Neural cell (in vitro differentiated cells): Measurements from ENCODE around the gene FRMD1. TPM values are rescaled to one million over a fixed set of nuclear protein-coding genes. Genes with fewer than 3 reads are reported as not detected.

ENCODE experiments used
- H2AFZ ChIP-seq: fragments of 200-600, 300-800 bp; sonication (generic), shearing (Covaris generic); 2 replicates; pipeline ENCODE4 v1.6.0; 2014; ENCODE audit warnings: low read depth, mild to moderate bottlenecking, antibody characterized with exemption, low read length, moderate library complexity
- H3F3A ChIP-seq: fragments of 200-600 bp; shearing (Covaris generic); 2 replicates; pipeline ENCODE4 v1.6.1; 2016; ENCODE audit warnings: mild to moderate bottlenecking, moderate library complexity, mixed read lengths, antibody characterized with exemption, low read length; ENCODE audit not compliant: insufficient read depth, poor library complexity, severe bottlenecking
- H3K27ac ChIP-seq: fragments of 200-600, 300-800 bp; sonication (generic), shearing (Covaris generic); 2 replicates; pipeline ENCODE4 v1.5.1; 2014; ENCODE audit warnings: mild to moderate bottlenecking, low read length, moderate library complexity
- H3K27me3 ChIP-seq: fragments of 300-800, 200-600 bp; sonication (generic), shearing (Covaris generic); 2 replicates; pipeline ENCODE4 v1.6.0; 2014; ENCODE audit warnings: mild to moderate bottlenecking, low read depth, low read length, moderate library complexity; ENCODE audit not compliant: insufficient read depth
- H3K36me3 ChIP-seq: fragments of 300-800, 200-600 bp; sonication (generic), shearing (Covaris generic); 2 replicates; pipeline ENCODE4 v1.5.1; 2014; ENCODE audit warnings: mild to moderate bottlenecking, antibody characterized with exemption, low read length, moderate library complexity; ENCODE audit not compliant: insufficient read depth
- H3K4me2 ChIP-seq: fragments of 300-800, 200-600 bp; sonication (generic), shearing (Covaris generic); 2 replicates; pipeline ENCODE4 v1.6.0; 2014; ENCODE audit warnings: mild to moderate bottlenecking, low read length
- H3K4me3 ChIP-seq: fragments of 300-800, 200-600 bp; sonication (generic), shearing (Covaris generic); 2 replicates; pipeline ENCODE4 v1.5.1; 2014; ENCODE audit warnings: mild to moderate bottlenecking, low read length, moderate library complexity
- H3K79me2 ChIP-seq: fragments of 200-600 bp; shearing (Covaris generic); replicated peaks from 2 replicates; pipeline ENCODE4 v1.6.0; 2014; ENCODE audit warnings: mild to moderate bottlenecking, low read length, moderate library complexity; ENCODE audit not compliant: insufficient read depth
- H3K9ac ChIP-seq: fragments of 300-800, 200-600 bp; sonication (generic), shearing (Covaris generic); 2 replicates; pipeline ENCODE4 v1.6.1; 2016; ENCODE audit warnings: mild to moderate bottlenecking, low read length, mixed read lengths
- H3K9me2 ChIP-seq: fragments of 200-600 bp; shearing (Covaris generic); 2 replicates; pipeline ENCODE4 v1.6.1; 2016; ENCODE audit warnings: mild to moderate bottlenecking, low read length, mixed read lengths; ENCODE audit not compliant: insufficient read depth
- H3K9me3 ChIP-seq: fragments of 200-600, 300-800 bp; sonication (generic), shearing (Covaris generic); 2 replicates; pipeline ENCODE4 v1.6.1; 2016; ENCODE audit warnings: mild to moderate bottlenecking, mixed run types, low read length, moderate library complexity, mixed read lengths
- H4K20me1 ChIP-seq: fragments of 200-600 bp; shearing (Covaris generic); 2 replicates; pipeline ENCODE4 v1.6.1; 2016; ENCODE audit warnings: mild to moderate bottlenecking, mixed run types; ENCODE audit not compliant: insufficient read depth
- EP300 ChIP-seq: fragments of 450-650 bp; conservative IDR thresholded peaks from 2 replicates; pipeline ENCODE4 v1.6.1; 2014; ENCODE audit warnings: antibody characterized with exemption, mild to moderate bottlenecking, moderate library complexity; ENCODE audit not compliant: poor library complexity, severe bottlenecking
- EZH2 ChIP-seq: fragments of 200-600, 300-800 bp; shearing (Covaris generic), sonication (generic); IDR thresholded peaks from 2 replicates; pipeline ENCODE4 v1.6.1; 2014; ENCODE audit warnings: antibody characterized with exemption, low read length, borderline replicate concordance, mild to moderate bottlenecking; ENCODE audit not compliant: insufficient read depth, poor library complexity, severe bottlenecking
- MXI1 ChIP-seq: fragments of 450-650 bp; conservative IDR thresholded peaks from 2 replicates; pipeline ENCODE4 v1.6.1; 2014; ENCODE audit warnings: antibody characterized with exemption, mild to moderate bottlenecking; ENCODE audit not compliant: poor library complexity, severe bottlenecking
- POLR2AphosphoS5 ChIP-seq: IDR thresholded peaks from 2 replicates; pipeline ENCODE4 v1.6.1; 2012
- RAD21 ChIP-seq: fragments of 450-650 bp; conservative IDR thresholded peaks from 2 replicates; pipeline ENCODE4 v1.6.1; 2014; ENCODE audit warnings: antibody characterized with exemption, mild to moderate bottlenecking, moderate library complexity
- SMC3 ChIP-seq: fragments of 450-650 bp; conservative IDR thresholded peaks from 2 replicates; pipeline ENCODE4 v1.6.1; 2014; ENCODE audit warnings: antibody characterized with exemption, mild to moderate bottlenecking, moderate library complexity; ENCODE audit not compliant: poor library complexity
- TAF1 ChIP-seq: IDR thresholded peaks from 2 replicates; pipeline ENCODE4 v1.6.1; 2012; ENCODE audit warnings: low read depth
- polyA plus RNA-seq: library from polyadenylated mRNA; depleted of rRNA; stranded (reverse); fragments of >200 nt; gene quantifications from 2 replicates; pipeline ENCODE4 v1.2.3, GENCODE V29; 2014
- TF ChIP-seq, protein P1 (sequence below): fragments of 450-650 bp; IDR thresholded peaks from 2 replicates; pipeline ENCODE4 v1.5.1; 2014; ENCODE audit warnings: antibody characterized with exemption, mild to moderate bottlenecking, moderate library complexity; ENCODE audit not compliant: poor library complexity, severe bottlenecking
- TF ChIP-seq, protein P2 (sequence below): IDR thresholded peaks from 2 replicates; pipeline ENCODE4 v1.6.1; 2012; ENCODE audit warnings: borderline replicate concordance

Gene FRMD1
- polyA plus RNA-seq, 1 donor from 2014 or later: not detected

DNA sequence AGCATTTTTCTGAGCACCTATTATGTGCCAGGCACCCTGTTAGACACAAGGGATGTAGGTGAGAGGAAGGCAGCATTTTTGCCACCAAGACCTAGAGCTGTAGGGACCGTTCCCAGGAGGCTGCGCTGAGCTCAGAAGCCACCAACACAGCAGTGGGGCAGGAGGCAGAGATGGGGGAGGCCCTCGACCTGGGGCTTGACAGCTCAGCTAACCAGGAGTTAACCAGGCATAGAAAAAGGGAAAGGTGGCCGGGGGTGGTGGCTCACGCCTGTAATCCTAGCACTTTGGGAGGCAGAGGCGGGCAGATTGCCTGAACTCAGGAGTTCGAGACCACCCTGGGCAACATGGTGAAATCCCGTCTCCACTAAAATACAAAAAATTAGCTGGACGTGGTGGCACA, 52.1 kb downstream of the FRMD1 start:
- Histone ChIP-seq H3F3A (no peaks in the 10 kb centered on the region), H3K4me3 (no peak overlapping the region), H4K20me1 (no peaks in the 10 kb centered on the region), H3K27me3 (no peaks in the 10 kb centered on the region), H3K79me2 (no peaks in the 10 kb centered on the region), H3K36me3 (no peaks in the 10 kb centered on the region), H3K9me2 (no peaks in the 10 kb centered on the region), H3K9ac (no peak overlapping the region), H2AFZ (no peak overlapping the region), H3K4me2 (no peak overlapping the region), H3K27ac (no peak overlapping the region), H3K9me3 (no peaks in the 10 kb centered on the region)
- TF ChIP-seq SMC3: no peak
- TF ChIP-seq MXI1: no peak
- TF ChIP-seq, protein P1, sequence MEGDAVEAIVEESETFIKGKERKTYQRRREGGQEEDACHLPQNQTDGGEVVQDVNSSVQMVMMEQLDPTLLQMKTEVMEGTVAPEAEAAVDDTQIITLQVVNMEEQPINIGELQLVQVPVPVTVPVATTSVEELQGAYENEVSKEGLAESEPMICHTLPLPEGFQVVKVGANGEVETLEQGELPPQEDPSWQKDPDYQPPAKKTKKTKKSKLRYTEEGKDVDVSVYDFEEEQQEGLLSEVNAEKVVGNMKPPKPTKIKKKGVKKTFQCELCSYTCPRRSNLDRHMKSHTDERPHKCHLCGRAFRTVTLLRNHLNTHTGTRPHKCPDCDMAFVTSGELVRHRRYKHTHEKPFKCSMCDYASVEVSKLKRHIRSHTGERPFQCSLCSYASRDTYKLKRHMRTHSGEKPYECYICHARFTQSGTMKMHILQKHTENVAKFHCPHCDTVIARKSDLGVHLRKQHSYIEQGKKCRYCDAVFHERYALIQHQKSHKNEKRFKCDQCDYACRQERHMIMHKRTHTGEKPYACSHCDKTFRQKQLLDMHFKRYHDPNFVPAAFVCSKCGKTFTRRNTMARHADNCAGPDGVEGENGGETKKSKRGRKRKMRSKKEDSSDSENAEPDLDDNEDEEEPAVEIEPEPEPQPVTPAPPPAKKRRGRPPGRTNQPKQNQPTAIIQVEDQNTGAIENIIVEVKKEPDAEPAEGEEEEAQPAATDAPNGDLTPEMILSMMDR: no peak
- TF ChIP-seq TAF1: no peak
- no peak for TF ChIP-seq EP300
- no peak for TF ChIP-seq POLR2AphosphoS5
- TF ChIP-seq, protein P2, sequence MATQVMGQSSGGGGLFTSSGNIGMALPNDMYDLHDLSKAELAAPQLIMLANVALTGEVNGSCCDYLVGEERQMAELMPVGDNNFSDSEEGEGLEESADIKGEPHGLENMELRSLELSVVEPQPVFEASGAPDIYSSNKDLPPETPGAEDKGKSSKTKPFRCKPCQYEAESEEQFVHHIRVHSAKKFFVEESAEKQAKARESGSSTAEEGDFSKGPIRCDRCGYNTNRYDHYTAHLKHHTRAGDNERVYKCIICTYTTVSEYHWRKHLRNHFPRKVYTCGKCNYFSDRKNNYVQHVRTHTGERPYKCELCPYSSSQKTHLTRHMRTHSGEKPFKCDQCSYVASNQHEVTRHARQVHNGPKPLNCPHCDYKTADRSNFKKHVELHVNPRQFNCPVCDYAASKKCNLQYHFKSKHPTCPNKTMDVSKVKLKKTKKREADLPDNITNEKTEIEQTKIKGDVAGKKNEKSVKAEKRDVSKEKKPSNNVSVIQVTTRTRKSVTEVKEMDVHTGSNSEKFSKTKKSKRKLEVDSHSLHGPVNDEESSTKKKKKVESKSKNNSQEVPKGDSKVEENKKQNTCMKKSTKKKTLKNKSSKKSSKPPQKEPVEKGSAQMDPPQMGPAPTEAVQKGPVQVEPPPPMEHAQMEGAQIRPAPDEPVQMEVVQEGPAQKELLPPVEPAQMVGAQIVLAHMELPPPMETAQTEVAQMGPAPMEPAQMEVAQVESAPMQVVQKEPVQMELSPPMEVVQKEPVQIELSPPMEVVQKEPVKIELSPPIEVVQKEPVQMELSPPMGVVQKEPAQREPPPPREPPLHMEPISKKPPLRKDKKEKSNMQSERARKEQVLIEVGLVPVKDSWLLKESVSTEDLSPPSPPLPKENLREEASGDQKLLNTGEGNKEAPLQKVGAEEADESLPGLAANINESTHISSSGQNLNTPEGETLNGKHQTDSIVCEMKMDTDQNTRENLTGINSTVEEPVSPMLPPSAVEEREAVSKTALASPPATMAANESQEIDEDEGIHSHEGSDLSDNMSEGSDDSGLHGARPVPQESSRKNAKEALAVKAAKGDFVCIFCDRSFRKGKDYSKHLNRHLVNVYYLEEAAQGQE: no peak
- no peak for TF ChIP-seq EZH2
- TF ChIP-seq RAD21: no peak

DNA sequence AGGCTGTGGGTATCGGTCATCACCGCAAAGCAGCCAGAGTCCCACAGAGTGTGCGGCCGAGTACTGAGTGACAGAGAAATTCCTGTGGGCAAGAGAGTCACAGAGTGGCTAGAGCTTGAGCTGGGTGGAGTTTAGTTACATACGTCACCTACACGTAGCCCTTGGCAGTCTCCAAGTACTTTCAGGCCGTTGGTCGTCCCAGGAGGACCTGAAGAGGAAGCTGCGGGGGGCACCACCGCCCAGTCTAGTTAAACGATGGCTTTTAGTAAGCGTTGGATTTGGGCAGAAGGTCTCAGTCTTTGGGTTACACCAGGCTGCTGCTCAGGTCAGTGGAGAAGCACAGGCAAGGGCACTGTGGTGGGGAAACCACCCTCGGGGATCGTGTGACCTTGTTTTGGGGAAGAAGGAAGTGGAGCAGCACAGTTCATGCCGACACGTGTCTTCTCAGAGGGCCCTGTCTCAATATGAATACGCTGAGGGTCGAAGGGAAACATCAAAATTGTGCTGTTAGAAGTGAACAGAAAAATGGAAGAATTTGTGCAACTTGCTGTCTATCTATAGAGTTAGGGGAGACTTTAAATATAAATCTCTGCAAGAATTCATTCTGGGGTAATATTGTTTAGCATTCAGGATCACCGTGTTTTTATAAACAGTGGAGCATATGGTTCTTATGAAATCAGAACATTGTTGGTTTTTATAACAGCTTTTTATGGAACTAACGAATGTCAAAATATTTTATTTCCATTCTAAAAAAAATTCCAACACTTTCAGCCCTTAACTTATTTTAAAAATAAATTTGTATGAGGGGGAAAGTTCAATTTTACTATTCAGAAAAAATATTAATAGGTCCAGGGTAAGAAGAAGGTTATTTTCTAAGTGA, 52.9 kb downstream of the FRMD1 start:
- Histone ChIP-seq H4K20me1 (no peaks in the 10 kb centered on the region), H3K79me2 (no peaks in the 10 kb centered on the region), H3K4me2 (no peak overlapping the region), H3K9me2 (no peaks in the 10 kb centered on the region), H3K27ac (no peak overlapping the region), H3K27me3 (no peaks in the 10 kb centered on the region), H3K9me3 (no peaks in the 10 kb centered on the region), H3K36me3 (no peaks in the 10 kb centered on the region), H3K9ac (no peak overlapping the region), H2AFZ (no peak overlapping the region), H3K4me3 (no peak overlapping the region), H3F3A (no peaks in the 10 kb centered on the region)
- TF ChIP-seq, protein P1: no peak
- TF ChIP-seq EZH2: no peak
- TF ChIP-seq SMC3: no peak
- no peak for TF ChIP-seq TAF1
- no peak for TF ChIP-seq EP300
- no peak for TF ChIP-seq RAD21
- no peak for TF ChIP-seq MXI1
- TF ChIP-seq POLR2AphosphoS5: no peak
- TF ChIP-seq, protein P2: no peak
